HepG2 (cell line): ENCODE results near the gene EEF1E1.

Experiments
- GABPA ChIP-seq, 2 experiments: IDR thresholded peaks; 2 replicates each; pipeline ENCODE4 v1.6.1; 2011 to 2016; ENCODE audit warnings: low read depth in 2 of 2, low read length in 1 of 2, missing biosample characterization in 1 of 2, missing genetic modification characterization in 1 of 2
- KDM1A ChIP-seq: IDR thresholded peaks from 2 replicates; pipeline ENCODE4 v1.6.1; 2016; ENCODE audit warnings: missing compliant biosample characterization

DNA sequence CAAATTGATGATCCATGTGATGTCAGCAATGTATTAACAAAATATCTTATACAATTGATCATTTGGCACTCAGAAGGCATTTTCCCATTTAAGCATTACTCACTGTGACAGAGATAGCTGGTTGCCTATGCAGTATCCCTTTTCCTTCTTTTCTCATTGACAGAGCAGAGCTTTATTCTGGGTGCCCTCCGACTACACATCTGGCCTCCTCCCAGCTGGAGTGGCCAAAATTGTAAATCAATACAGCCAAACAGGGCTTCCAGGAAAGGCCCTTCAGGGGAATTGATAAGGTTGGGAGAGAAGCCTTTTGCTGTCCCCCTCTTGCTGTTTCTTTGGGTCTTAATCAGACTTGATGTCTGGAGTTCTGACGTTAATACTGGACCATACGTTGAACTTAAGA lies 28.6 kb downstream of the EEF1E1 start:
- TF ChIP-seq GABPA (IDR thresholded peaks at IDR 0.05; ENCODE audit: low read depth, low read length) (no peak), GABPA (CRISPR knock-in tag; IDR thresholded peaks at IDR 0.05; ENCODE audit: low read depth) (no peak), KDM1A (CRISPR knock-in tag) (no peak)
